Measurements from ENCODE around the gene RALB.

The RALB gene

DNA sequence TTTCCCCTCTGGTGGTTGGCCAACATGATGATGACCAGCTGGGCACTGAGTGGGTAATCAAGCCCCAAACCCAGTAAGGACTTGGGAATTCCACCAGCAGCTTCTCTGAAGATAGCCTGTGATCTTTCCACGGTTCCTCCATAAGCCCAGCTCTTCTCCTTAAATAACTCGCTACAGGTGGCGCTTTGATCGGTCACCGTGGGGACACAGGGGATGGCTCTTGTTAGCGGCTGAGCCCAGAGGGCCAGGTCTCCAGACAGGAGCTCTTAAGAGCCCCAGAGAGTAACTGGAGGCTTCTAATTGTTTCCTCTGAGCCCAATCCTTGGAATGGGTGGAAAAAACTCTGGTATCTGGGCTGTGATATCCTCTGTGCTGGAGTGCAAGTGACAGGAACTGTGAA, 79.7 kb downstream of the RALB start:
- no peak for DNase-seq (ENCODE audit: low read depth)
- TF ChIP-seq, protein P1, sequence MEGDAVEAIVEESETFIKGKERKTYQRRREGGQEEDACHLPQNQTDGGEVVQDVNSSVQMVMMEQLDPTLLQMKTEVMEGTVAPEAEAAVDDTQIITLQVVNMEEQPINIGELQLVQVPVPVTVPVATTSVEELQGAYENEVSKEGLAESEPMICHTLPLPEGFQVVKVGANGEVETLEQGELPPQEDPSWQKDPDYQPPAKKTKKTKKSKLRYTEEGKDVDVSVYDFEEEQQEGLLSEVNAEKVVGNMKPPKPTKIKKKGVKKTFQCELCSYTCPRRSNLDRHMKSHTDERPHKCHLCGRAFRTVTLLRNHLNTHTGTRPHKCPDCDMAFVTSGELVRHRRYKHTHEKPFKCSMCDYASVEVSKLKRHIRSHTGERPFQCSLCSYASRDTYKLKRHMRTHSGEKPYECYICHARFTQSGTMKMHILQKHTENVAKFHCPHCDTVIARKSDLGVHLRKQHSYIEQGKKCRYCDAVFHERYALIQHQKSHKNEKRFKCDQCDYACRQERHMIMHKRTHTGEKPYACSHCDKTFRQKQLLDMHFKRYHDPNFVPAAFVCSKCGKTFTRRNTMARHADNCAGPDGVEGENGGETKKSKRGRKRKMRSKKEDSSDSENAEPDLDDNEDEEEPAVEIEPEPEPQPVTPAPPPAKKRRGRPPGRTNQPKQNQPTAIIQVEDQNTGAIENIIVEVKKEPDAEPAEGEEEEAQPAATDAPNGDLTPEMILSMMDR (IDR thresholded peaks at IDR 0.05; ENCODE audit: low read depth, low read length, missing control alignments), result no peak
- no peak overlapping the region for H3K4me3 ChIP-seq (ENCODE audit: low read depth, low read length)
- in situ Hi-C loops (cut with HindIII; ENCODE audit: low sequenced_read_pairs), result no loop called here

DNA sequence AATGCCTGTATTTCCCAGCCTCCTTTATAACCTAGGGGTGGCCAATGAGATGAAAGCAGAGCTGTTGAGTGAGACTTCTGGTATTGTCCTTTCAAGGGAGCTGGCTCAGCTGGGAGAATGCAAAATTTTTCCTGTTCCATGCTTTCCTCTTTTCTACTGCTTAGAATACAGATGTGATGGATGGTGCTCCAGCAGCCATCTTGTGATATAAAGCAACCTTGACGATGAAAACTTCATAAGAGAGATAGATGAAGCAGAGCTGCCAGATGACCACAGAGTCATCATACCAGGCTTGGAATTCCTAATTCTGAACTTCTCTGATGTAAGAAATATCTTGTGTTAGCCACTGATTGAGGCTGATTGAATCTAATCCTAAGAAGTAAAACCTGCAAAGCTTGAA, 81.4 kb downstream of the RALB start:
- no peak overlapping the region for H3K4me3 ChIP-seq (ENCODE audit: low read depth, low read length)
- TF ChIP-seq, protein P1 (IDR thresholded peaks at IDR 0.05; ENCODE audit: low read depth, low read length, missing control alignments), result no peak
- in situ Hi-C loops (cut with HindIII; ENCODE audit: low sequenced_read_pairs), result no loop called here
- DNase-seq (ENCODE audit: low read depth), result no peak

DNA sequence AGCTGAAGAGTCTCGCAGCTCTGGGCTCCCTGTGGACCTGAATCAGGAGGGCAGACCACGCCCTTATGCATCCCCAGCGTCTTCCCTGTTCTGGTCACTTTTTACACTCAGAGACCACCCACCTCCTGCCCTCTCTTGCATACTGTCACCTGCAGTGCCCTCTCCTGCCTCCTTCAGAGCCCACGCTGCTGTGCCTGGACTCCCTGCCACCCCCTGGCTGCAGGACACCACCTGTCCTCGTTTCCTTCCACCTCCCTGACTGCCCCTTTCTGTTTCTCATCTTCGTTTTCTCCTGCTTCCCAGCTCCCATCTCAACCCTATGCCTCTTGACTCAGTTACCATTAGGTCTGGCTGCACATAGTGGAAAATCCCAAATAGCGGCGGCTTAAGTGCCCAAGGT, 84.1 kb downstream of the RALB start:
- TF ChIP-seq, protein P1 (IDR thresholded peaks at IDR 0.05; ENCODE audit: low read depth, low read length, missing control alignments), result no peak
- DNase-seq (ENCODE audit: low read depth), result no peak
- H3K4me3 ChIP-seq (ENCODE audit: low read depth, low read length), result no peak overlapping the region
- in situ Hi-C loops (cut with HindIII; ENCODE audit: low sequenced_read_pairs), result no loop called here

DNA sequence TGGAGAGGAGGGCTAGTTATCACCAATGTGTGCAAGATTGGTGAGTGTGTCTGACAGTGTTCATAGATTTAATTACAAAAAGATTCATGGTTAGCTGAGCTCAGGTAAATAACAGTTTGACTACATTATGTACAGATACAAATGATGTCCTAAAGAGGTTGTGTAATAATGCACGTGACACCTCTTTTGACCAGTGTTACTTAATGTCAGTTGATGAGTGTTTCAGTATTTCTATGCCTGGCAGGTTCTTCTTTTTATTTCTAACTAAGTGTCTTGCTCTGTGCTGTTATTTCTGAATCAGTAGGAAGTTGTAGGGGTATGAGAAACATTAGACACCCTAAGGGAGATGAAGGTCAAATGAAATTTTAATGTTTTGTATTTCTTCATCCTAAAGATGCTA, 85.4 kb downstream of the RALB start:
- H3K4me3 ChIP-seq (ENCODE audit: low read depth, low read length), result no peak overlapping the region
- in situ Hi-C loops (cut with HindIII; ENCODE audit: low sequenced_read_pairs), result no loop called here
- TF ChIP-seq, protein P1 (IDR thresholded peaks at IDR 0.05; ENCODE audit: low read depth, low read length, missing control alignments), result no peak
- no peak for DNase-seq (ENCODE audit: low read depth)

DNA sequence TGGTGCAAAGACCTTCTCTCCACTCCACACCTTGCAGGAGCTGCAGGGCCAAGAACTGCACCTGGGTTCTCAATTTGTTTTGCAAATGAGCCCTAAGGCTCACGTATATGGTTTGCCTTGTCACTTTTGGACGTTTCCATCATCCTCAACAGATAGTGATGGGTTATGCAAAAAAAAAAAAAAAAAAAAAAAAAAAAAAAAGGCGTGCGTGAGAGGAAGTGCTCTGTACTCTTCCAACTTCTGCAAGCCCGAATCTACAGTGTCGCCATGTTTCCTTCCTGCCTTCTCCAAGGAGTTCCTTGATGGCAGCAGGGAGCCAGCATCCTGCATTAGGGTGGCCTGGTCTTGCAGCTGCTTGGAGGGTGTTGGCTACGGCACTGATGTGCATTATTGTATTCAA, 89.3 kb downstream of the RALB start:
- H3K4me3 ChIP-seq (ENCODE audit: low read depth, low read length), result no peak overlapping the region
- TF ChIP-seq, protein P1 (IDR thresholded peaks at IDR 0.05; ENCODE audit: low read depth, low read length, missing control alignments), result no peak
- no peak for DNase-seq (ENCODE audit: low read depth)
- in situ Hi-C loops (cut with HindIII; ENCODE audit: low sequenced_read_pairs), result no loop called here

DNA sequence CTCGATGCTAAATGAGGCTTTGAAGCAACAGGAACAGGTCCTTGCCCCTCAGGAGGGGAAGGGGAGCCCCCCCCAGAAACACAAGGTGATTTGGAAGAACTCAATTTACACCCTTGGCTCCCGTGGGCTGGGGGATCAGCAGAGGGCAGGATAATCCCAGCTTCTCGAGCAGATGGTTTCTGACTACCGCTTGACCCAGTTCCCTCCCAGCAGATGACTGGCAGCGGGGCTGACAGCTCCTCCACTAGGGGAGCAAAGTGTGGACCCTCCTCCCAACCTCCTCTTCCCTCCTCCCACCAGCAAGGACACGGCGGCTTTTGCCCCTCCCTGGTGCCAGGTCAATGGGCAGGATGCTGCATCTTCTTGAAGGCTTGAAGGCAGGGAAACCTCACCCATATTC, 89.8 kb downstream of the RALB start:
- TF ChIP-seq, protein P1 (IDR thresholded peaks at IDR 0.05; ENCODE audit: low read depth, low read length, missing control alignments), result no peak
- DNase-seq (ENCODE audit: low read depth), result no peak
- no peak overlapping the region for H3K4me3 ChIP-seq (ENCODE audit: low read depth, low read length)
- in situ Hi-C loops (cut with HindIII; ENCODE audit: low sequenced_read_pairs), result no loop called here

DNA sequence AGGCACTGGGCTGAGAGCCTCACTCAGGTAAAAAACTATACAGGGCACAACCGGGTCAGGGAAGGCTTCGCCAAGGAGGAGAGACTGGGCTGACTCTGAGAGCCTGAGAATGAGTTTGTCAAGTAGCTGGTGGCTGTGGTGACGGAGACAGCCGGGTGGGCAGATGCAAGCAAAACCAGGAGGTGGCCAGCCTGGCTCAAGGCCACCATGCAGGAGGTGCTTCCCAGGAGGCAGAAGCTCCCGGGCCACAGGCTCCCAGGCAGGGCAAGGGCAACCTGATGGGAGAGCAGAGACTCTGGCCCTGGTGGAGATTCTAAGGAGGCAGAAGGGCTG, 90.4 kb downstream of the RALB start:
- in situ Hi-C loops (cut with HindIII; ENCODE audit: low sequenced_read_pairs), result no loop called here
- TF ChIP-seq, protein P1 (IDR thresholded peaks at IDR 0.05; ENCODE audit: low read depth, low read length, missing control alignments), result no peak
- H3K4me3 ChIP-seq (ENCODE audit: low read depth, low read length), result no peak overlapping the region
- no peak for DNase-seq (ENCODE audit: low read depth)

Data from astrocyte of the cerebellum (primary cell).